HG03439 (cell line): ENCODE data around the gene CACNB4.
"Not testable (repeated sequence)": the region's sequence is repeated elsewhere in the genome, so short reads cannot be mapped to it uniquely, and the experiment has no call there.

ENCODE experiments used
- ATAC-seq: cut with Tn5 transposase; IDR thresholded peaks from one replicate; pipeline ENCODE4 v1.9.1; 2021; ENCODE audit warnings: mild to moderate bottlenecking, moderate library complexity; ENCODE audit not compliant: unreplicated experiment

The CACNB4 gene

DNA sequence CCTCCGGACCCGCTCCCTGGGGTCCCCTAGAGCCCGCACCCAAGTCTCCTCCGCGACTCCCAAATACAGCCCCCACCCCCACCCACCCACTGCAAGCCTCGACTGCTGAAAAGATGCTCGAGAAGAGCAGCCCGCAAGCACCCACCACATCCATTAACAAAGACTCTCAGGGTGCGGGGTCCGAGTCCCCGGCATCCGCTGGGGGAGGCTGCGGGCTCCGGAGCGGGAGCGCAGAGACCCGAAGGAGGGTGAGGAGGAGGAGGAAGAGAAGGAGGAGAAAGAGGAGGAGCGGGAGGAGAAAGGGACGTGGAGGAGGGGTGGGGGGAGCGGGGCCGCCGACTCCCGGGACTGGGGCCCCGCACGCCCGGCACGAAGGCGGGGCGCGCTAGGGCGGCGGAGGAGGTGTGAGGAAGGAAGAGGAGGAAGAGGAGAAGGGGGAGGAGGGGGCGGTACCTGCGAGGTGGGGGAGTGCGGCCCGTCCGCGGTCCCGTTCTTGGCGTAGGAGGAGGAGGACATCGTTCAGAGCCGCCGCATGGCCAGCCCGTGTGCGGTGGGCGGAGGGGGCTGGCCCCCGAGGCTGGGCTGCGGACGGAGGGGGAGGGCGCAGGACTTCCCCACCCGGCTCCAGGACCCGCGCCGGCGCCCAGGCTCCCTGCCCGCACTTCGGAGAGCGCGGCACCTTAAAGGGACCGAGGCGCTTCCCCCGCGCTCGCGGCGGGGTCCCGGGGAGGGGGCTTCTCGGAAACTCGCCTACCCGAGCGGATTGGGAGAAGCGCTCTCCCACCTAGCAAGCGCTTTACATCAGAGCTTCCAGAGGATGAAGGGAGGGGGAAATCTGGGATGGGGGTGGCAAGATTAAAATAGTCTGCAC lies at the start of gene CACNB4:
TSS of gene CACNB4 (minus strand) at position 549 of the 871 bp plus-strand sequence.
- ATAC-seq = no peak

DNA sequence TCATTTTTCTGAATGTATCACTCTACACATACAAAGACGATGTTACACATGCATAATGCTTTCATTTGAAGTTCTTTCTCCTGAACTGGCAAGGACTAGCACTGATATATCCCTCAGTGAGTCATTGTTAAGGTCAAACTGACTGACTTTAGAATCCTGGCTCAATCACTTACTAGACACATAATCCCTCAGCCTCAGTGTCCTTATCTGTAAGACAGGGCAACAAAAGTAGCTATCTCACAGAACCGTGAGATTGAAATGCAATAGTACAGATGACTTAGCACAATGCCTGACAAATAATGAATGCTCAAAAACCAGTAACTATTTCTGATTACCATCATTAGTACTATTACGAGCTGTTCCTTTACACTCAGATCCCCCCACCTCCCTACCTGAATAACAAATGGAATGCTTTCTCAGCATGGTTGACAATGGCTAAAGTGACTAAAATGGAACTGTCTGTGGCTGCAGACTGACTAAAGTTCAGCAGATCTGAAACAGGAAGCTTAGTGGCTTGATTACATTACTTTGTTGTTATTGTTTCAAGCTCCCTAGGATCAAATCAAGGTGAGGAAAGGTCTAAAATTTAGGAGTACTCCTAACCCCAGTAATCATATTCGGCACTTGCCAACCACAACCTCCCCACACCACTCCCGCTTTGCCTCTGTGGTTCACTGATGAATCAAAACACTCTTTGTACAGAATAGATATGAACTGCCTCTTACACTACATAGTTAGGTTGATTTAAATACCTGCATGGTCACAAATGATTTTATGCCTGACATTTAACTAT lies 35.8 kb upstream of the CACNB4 start:
- ATAC-seq = no peak

DNA sequence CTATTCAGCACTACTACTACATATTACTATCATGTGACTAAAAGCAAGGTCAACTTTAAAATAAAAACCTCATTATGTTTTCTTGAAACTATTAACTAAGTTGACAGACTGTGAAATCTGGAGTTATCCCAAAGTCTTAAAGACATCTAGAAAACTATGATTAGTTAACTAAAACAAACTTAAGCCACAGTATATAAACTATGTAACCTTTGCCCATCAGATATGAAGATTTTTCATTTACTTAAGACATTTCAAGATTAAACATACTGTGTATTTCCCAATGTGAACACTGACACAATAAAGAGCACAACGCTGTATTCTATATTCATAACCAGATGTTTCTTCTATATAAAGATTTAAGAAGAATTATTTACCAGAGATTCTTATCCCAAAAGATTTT lies 33.5 kb upstream of the CACNB4 start:
- no peak for ATAC-seq

DNA sequence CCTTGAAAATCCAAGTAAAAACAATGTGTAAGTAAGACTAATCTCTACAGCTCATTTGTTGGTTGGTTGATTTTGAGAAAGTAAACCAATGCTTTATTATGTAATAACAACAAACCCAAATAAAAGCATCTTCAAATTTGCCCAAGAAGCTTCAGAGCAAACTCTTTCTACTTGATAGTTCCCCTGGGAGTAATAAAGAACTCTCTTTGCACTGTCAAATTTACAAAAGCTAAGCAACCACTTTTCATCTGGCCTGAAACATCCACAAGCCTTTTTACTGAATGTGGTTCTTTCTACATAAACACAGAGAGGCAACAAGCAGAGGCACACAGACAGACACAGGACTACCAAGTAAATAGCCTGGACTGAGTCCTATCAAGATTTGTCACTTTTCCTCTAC lies 28.8 kb upstream of the CACNB4 start:
- no peak for ATAC-seq

DNA sequence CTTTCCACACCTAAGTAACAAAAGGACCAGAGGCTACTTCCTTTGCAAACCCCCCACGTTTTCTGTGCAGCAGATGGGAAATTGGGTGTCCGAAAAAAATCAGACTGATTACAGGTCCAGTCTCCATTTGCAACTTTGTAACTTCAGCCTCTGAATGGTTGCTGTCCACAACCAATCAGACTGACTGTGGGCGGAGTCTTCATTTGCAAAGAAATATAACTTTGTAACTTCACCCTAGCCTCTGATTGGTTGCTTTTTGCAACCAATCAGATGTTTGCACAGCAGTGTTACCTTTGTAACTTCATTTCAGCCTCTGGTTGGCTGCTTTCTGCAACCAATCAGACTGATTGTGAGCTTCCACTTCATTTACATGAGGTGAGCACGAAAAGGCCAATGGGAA lies 27.8 kb upstream of the CACNB4 start:
- ATAC-seq = no peak

DNA sequence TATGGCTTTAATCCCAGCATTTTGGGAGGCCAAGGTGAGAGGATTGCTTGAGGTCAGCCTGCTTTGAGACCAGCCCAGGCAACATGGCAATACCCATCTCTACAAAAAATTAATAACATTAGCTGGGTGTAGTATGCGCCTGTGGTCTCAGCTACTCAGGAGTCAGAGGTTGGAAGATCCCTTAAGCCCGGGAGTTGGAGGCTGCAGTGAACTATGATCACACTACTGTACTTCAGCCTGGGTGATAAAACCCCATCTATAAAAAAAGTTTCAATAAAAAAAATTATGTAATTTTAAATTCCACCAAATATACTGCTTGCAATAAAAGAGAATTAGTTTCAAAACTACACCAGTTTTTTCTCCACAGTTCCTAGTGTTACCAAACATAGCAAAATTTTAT lies 23.3 kb upstream of the CACNB4 start:
- ATAC-seq = no peak

DNA sequence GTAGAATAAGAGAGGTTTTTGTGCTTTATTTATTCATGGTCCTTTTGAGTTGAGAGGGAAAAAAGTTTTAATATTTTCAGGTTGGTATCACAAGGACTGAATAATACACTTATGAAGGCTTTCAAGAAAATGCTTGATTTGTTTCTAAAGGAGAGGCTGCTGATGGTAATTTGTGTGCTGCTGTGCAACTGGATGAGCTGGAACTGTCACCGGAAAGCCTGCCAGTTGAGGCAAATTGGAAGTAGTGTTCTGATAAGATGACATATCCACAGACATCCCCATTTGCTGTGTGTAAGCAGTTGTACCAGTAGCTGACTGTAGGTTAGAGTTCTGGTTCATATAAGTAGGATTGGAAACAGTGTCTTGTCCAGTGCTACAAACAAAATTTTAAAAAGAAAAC lies 21.6 kb upstream of the CACNB4 start:
- no peak for ATAC-seq

DNA sequence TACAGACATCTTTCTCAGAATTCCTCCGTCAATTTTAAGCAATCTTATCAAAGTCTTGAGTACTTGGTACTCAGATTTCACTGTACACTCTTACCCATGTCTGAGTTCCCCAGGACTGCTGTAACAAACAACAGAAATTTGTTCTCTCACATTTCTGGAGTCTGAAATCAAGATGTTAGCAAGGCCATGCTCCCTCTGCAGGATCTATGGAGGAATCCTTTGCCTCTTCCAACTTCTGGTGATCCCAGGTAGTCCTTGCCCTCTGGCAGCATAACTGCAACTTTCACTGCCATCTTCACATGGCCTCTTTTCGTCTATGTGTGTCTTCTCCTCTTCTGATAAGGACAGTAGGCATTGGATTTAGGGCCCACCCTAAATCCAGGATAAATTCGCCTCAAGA lies 17.1 kb upstream of the CACNB4 start:
- no peak for ATAC-seq

DNA sequence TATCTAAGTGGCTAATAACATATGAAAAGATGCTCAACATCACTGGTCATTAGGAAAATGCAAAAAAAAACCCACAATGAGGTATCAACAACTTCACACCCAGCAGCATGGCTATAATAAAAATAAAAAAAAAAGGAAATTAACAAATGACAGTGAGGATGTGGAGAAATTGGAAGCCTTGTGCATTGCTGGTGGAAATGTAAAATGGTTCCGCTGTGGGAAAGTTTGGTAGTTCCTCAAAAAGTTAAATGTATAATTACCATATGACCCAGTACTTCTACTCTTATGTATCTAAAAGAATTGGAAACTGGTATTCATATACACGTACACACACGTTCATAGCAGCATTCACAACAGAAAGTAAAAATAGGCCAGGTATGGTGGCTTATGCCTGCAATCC lies 15.5 kb upstream of the CACNB4 start:
- ATAC-seq = no peak

DNA sequence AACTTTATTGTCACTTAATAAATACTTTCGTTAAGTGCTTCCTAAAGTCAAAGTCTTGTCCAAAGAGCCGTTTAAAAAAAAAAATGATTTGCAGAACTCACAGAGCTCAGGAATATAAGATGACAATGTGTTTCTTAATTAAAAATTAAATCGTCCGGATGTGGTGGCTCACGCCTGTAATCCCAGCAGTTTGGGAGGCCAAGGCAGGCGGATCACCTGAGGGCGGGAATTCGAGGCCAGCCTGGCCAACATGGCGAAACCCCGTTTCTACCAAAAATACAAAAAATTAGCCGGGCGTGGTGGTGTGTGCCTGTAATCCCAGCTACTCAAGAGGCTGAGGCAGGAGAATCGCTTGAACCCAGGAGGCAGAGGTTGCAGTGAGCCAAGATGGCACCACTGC lies 8.3 kb upstream of the CACNB4 start:
- not testable (repeated sequence) for ATAC-seq

DNA sequence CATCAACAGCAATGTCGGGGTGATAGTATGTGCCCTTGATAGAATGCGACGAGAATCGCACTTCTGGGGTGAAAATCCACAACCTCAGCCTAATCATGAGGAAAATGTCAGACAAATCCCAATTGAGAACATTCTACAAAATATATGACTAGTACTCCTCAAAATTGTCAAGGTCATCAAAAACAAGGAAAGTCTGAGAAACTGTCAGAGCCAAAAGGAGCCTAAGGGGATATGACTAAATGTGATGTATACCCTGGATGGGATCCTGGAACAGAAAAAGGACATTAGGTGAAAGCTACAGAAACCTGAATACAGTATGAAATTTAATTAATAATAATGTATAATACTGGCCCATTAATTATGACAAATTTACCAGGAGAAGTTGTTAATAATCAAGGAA lies 7.6 kb upstream of the CACNB4 start:
- ATAC-seq = no peak

DNA sequence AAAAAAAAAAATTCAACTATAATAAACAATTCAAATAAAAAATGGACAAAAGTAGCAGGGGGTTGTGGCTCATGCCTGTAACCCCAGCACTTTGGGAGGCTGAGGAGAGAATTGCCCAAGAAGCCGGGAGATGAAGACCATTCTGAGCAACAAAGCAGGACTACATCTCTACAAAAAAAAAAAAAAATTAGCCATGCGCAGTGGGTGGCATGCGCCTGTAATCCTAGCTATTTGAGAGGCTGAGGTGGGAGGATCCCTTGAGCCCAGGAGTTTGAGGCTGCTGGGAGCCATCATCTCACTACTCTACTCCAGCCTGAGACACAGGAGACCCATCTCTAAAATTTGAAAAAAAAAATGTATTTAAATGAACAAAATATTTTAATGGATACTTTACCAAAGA lies 4.4 kb upstream of the CACNB4 start:
- ATAC-seq = no peak

DNA sequence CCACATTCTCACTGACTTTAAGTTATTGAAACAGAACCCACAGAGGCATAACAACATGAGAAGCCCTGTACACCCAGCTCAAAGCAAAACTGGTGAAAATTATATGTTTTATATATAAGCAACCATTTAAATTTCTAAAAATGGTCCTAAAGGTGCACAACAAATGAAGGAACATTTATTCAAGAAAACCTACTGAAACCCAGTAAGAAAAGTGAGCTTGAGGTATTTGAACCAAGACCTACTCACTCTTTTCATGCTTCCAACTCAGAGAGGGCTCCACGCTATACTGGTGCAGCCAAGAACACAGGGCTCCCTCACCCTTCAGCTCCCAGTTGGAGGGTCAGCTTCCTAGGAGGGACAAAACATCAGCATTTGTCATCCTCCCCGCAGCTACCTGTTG lies 2.1 kb upstream of the CACNB4 start:
- no peak for ATAC-seq

DNA sequence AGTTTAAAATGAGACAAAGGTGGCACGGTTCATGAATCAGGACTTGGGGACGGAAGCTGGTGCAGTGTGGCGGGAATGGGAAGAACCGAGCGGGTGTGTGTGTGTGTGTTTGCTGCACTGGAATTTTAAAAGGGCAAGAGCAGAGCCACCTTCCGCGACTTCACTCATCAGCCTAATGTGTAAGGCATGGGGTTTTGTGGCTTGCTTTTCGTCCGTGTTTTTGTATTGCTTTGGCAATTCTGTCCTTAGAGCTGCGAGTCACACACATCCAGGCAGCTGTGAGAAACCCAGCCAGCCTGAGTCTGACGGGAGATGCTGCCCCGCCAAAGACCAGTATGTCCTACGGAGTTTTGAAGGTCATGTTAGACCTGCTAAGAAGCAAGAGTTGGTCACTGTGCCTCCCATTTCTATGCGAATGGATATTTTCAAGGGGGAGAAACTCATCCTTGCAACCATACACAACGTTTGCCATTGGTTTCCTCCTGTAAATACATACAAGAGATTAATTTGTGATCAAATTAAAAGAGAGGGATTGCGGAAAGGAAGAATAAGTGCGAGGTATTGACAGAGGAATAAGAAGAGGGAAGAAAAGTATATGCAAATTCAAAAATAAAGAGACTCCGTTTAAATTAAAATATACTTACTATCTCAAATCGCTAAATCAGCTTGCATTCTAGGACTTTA lies 665 bp upstream of the CACNB4 start:
- ATAC-seq = no peak

DNA sequence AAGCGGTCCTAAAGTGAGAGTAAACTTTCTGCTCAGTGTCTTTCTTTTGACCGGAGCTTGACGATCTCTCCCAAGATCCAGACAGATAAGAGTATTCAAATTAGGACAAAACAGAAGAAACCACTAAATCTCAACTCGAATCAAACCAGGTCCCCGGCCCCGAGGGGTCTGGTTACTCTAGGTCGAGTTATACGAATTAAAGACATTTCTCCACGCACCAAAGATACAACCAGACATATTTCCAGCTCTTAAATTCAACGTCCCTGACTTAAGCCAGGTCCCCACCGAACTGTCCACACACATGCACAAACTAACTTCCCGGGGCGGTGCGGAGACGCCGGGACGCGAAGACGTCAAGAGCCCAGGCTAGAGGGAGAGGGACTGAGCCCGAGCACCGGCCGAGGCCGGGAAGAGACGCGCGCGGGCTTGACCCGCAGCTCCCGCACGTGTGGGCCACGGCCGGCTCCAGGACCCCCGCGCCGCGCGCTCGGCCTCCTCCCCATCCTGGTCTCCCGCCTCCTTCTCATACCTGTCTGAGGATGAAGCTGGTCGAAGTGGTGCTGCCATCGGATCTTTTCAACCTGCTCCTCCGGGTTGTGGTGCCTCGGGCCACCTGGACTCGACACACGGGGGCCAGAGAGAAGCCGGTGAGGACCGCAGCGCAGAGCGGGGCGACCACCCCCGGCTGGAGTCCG lies 896 bp downstream of the CACNB4 start:
- ATAC-seq = no peak

DNA sequence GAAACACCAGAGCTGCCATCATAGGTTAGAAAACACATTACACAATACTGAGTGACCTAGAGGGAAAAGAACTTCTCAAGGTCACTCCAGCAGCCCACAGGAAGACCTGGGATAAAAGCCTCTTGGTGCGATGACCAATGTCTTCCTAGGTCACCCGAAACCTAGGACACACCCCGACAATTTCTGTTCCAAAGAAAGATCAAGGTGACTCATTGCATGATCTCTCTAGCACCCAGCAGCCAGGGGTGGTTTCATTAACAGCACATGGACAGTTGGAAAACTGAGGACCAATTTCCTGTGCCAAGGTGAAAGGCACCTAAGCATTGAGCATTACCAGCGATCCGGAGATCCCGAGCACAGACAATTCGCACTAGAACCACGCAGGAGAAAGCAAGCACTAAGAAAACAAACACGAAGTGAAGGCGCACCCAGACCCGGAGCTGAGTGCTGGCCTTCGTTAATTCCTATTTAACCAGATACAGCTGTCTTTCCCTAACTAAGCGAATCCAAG lies 1.5 kb downstream of the CACNB4 start:
- no peak for ATAC-seq

DNA sequence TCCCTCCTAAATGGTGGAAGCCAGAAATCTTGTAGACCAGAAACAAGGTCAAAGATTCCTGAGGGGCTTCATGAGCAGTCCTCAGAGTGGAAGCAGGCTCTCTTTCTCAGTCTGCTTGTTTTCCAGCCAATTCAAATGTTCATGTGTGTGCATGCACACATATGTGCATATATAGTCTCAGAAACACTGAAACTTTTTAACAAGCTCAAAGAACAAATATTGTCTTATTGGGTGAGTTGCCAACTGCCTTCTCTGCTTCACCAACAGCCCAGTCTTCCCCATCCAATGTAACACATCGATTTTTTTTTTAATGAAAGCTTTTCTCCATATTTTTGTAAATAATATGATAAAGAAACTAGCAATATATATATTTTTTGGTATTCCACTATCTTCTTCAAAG lies 3.7 kb downstream of the CACNB4 start:
- no peak for ATAC-seq

DNA sequence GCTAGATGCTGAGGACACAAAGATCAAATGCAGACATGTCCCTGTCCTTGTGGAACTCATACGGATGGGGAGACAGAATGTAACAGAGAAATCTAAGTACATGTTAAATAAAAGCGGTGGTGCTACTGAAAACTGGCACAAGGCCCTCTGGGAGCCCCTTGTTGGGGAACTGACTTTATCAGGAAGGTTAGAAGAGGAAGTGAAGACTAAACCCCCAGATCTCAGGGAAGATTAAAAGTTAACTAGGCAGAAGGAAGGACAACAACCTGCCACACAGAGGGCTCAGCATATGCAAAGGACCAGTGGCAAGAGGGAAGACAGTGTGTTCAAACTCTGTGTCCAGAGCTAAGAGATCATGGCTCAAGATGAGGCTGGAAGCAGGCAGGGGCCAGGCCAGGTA lies 4.8 kb downstream of the CACNB4 start:
- no peak for ATAC-seq

DNA sequence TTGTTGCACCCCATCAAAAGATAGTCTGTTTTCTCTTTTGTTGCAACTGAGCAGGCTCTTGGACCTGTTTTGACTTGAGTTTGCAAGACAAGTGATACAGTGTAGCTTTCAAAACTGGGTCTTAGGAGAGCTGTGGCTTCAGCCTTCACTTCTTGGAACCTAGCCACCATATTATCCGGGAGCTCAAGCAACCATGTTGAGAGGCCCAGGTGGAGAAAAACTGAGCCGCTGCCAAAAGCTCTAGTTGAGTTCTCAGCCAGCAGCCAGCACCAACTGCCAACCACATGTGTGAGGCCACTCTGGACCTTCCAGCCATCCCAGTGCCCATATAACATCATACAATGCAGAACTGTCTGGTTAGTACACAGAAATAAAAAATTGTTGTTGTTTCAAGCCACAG lies 5.4 kb downstream of the CACNB4 start:
- ATAC-seq = no peak

DNA sequence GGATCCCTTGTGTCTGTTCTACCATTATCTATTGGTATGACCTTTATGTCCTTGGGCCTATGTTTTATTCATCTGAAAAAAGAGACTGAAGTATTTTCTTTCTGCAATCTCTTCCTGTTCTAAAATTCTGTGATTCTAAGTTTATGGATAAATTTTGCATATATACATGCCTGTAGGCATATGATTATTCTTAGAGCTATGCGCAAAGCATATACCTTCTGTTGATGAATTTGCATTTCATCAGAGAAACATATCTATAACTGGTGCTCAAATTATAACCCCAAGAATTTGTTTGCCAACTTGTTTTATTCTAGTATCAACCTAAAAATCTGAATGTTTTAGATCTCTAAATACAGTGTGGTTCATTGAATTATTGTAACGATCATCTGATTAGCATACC lies 6.7 kb downstream of the CACNB4 start:
- no peak for ATAC-seq

DNA sequence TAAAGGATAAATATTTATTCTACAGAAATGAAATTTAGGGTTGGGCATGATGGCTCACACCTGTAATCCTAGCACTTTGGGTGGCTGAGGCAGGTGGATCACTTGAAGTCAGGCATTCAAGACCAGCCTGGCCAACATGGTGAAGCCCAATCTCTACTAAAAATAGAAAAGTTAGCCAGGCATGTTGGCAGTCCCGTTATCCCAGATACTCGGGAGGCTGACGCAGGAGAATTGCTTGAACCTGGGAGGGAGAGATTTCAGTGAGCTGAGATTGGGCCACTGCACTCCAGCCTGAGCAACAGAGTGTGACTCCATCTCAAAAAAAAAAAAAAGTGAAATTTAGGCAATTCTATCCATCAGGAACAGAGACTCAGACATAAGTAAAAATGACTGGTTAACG lies 8.1 kb downstream of the CACNB4 start:
- not testable (repeated sequence) for ATAC-seq
